Transverse colon (tissue), 4 donors: Measurements from ENCODE around the gene PTGIS.

Source experiments
- EP300 ChIP-seq: sonication (generic); formaldehyde crosslinking; IDR thresholded peaks from one replicate; pipeline ENCODE4 v1.6.1; 2017; ENCODE audit warnings: antibody characterized with exemption, low read depth
- POLR2A ChIP-seq: fragments of 450-650 bp; IDR thresholded peaks from one replicate; pipeline ENCODE4 v1.6.1; 2016; ENCODE audit warnings: antibody characterized with exemption, mild to moderate bottlenecking, moderate library complexity
- POLR2AphosphoS5 ChIP-seq, 3 donors: sonication (generic); formaldehyde crosslinking; IDR thresholded peaks; one replicate each; pipeline ENCODE4 v1.6.1; 2016; ENCODE audit warnings: antibody characterized with exemption in 3 of 3
- TF ChIP-seq, protein P1 (sequence below), 5 experiments: fragments of 200-600 bp in 3 of 5; fragments of 450-650 bp in 2 of 5; sonication (generic) in 3 of 5; IDR thresholded peaks; 1 replicate in 2 of 5; 2 replicates in 3 of 5; pipeline ENCODE4 v1.5.1; 2016 to 2017; ENCODE audit warnings: antibody characterized with exemption in 5 of 5, inconsistent platforms in 3 of 5, mild to moderate bottlenecking in 2 of 5, moderate library complexity in 1 of 5

DNA sequence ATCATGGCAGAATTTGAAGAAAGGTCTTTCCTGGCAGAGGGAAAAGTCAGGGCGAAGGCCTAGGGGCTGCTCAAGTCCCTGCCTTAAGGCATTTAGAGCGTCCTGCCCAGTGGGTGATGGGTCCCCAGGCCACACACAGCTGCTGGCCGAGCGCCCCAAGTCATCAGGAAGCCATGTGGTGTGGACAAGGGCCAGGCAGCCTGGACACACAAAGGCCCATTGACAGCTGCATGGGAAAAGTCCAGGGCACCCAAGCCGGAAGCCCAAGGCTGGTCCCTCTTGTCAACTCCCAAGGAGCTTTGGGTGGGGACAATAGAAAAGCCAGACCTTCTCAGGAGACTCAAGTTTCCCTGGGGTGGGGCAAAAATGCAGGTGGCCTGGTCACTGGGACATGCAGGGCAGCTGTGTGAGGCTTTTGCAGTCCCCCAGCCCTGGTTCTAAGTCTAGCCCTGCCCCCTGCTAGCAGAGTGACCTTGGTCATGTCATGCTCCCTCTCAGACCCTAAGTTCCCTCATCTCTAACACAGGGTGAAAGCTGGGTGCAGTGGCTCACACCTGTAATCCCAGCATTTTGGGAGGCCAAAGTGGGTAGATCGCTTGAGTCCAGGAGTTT, 44.3 kb upstream of the PTGIS start:
- TF ChIP-seq, protein P1, sequence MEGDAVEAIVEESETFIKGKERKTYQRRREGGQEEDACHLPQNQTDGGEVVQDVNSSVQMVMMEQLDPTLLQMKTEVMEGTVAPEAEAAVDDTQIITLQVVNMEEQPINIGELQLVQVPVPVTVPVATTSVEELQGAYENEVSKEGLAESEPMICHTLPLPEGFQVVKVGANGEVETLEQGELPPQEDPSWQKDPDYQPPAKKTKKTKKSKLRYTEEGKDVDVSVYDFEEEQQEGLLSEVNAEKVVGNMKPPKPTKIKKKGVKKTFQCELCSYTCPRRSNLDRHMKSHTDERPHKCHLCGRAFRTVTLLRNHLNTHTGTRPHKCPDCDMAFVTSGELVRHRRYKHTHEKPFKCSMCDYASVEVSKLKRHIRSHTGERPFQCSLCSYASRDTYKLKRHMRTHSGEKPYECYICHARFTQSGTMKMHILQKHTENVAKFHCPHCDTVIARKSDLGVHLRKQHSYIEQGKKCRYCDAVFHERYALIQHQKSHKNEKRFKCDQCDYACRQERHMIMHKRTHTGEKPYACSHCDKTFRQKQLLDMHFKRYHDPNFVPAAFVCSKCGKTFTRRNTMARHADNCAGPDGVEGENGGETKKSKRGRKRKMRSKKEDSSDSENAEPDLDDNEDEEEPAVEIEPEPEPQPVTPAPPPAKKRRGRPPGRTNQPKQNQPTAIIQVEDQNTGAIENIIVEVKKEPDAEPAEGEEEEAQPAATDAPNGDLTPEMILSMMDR (IDR thresholded peaks at IDR 0.05): no peak
- TF ChIP-seq EP300 (no peak), POLR2A (no peak), POLR2AphosphoS5 (IDR thresholded peaks at IDR 0.05) (no peak)
